Spleen (tissue), 7 donors: Measurements from ENCODE around the gene MDFIC2.

Experiments used
- CTCF ChIP-seq, 11 experiments: fragments of 200-600 bp in 7 of 11; fragments of 450-650 bp in 4 of 11; sonication (generic) in 4 of 11; IDR thresholded peaks in 8 of 11; conservative IDR thresholded peaks in 3 of 11; 1 replicate in 7 of 11; 2 replicates in 4 of 11; pipeline versions ENCODE4 v1.4.0 to v1.8.0; 2016 to 2021; ENCODE audit warnings: antibody characterized with exemption in 11 of 11, inconsistent platforms in 4 of 11, mild to moderate bottlenecking in 1 of 11
- POLR2A ChIP-seq, 3 donors: fragments of 450-650 bp; IDR thresholded peaks; one replicate each; pipeline ENCODE4 v1.5.1; 2017; ENCODE audit warnings: antibody characterized with exemption in 3 of 3, mild to moderate bottlenecking in 1 of 3
- donor health status: DM: no; HTN: no; CAD: no; lungs with moderate emphysema.
- donor health status: DM: no; HTN: no; CAD: no.
- donor health status: DM: no; HTN: no; CAD: no.

DNA sequence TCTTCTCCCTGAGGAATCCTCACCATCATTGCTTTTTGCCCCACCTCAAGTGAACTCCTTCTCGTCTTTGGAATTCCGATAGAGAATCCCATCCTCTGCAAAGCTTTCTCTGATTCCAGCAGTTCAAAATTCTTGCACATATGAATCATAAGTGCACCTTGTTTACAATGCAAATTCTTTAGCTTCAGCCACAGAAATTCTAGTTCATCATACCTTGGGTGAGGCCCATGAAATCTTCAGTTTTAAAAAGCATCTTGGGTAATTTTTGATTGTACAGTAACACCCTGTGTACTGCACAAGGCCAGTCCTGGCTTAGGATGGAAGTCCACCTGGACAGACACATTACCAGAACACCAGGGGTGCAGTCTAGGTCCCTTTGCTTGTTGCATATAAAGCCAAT is 30.8 kb downstream of the MDFIC2 start:
- TF ChIP-seq POLR2A (IDR thresholded peaks at IDR 0.05) (no peak), CTCF (IDR thresholded peaks at IDR 0.05 in 8 of 11, conservative IDR thresholded peaks at IDR 0.05 in 3 of 11) (no peak)
